Panc1 (cell line): ENCODE data around the gene CPZ. TPM values are rescaled to one million over a fixed set of nuclear protein-coding genes. Genes with fewer than 3 reads are reported as not detected.

ENCODE experiments used
- ATAC-seq: fragments of 200-7000 bp; cut with Tn5 transposase; 2 replicates; pipeline ENCODE4 v1.9.1; 2020; ENCODE audit warnings: mild to moderate bottlenecking, moderate library complexity
- BruUV-seq: library from RNA; stranded (reverse); fragments of 400-500 nt; replicated peaks from 2 replicates; lab custom pipeline; 2021; lab: Mats Ljungman, UMichigan
- CTCF ChIA-PET: fragments of 300-600 bp; sonication (Branson Sonifier 250); formaldehyde crosslinking; loops from one replicate; lab custom pipeline; 2022; ENCODE audit warnings: antibody characterized with exemption; lab: Charles Lee
- POLR2A ChIA-PET: fragments of 300-600 bp; sonication (Branson Sonifier 250); formaldehyde crosslinking; loops from one replicate; lab custom pipeline; 2022; ENCODE audit warnings: antibody characterized with exemption; lab: Charles Lee
- DNase-seq: peaks from one replicate; pipeline ENCODE4 v3.0.0-alpha.2; 2010; ENCODE audit warnings: low read depth, low spot score
- H3K27ac ChIP-seq: 2 replicates; pipeline ENCODE4 v1.5.1; 2011; ENCODE audit warnings: mild to moderate bottlenecking, low read length, inconsistent platforms
- H3K27me3 ChIP-seq: fragments of 200-500 bp; sonication (Bioruptor generic); 2 replicates; pipeline ENCODE4 v1.6.0; 2014; ENCODE audit warnings: low read length, inconsistent platforms; ENCODE audit not compliant: control insufficient read depth, insufficient read depth
- H3K36me3 ChIP-seq: fragments of 200-500 bp; sonication (Bioruptor generic); 2 replicates; pipeline ENCODE4 v1.5.1; 2014; ENCODE audit warnings: inconsistent platforms, mild to moderate bottlenecking, low read length, moderate library complexity; ENCODE audit not compliant: control insufficient read depth, insufficient read depth
- H3K4me1 ChIP-seq: 2 replicates; pipeline ENCODE4 v1.5.1; 2011; ENCODE audit warnings: inconsistent platforms, mild to moderate bottlenecking, low read length, moderate library complexity; ENCODE audit not compliant: control insufficient read depth, insufficient read depth
- H3K4me3 ChIP-seq, 2 experiments: 2 replicates each; pipeline ENCODE4 v1.5.1; 2011 to 2012; ENCODE audit warnings: low read depth in 2 of 2, low read length in 2 of 2, mild to moderate bottlenecking in 2 of 2, inconsistent platforms in 1 of 2, moderate library complexity in 1 of 2
- H3K9me3 ChIP-seq: fragments of 200-500 bp; sonication (Bioruptor generic); 2 replicates; pipeline ENCODE4 v1.5.1; 2014; ENCODE audit warnings: low read depth, mild to moderate bottlenecking, inconsistent platforms, low read length, moderate library complexity; ENCODE audit not compliant: control insufficient read depth, insufficient read depth
- CTCF ChIP-seq: fragments of 450-650 bp; IDR thresholded peaks from 2 replicates; pipeline ENCODE4 v1.5.1; 2017; ENCODE audit warnings: mild to moderate bottlenecking
- POLR2AphosphoS5 ChIP-seq: IDR thresholded peaks from 2 replicates; pipeline ENCODE4 v1.6.1; 2012; ENCODE audit warnings: mild to moderate bottlenecking, low read depth, low read length, moderate library complexity
- REST ChIP-seq, 2 experiments: IDR thresholded peaks; 2 replicates each; pipeline ENCODE4 v1.6.1; 2011 to 2012; ENCODE audit warnings: low read depth in 2 of 2, control low read depth in 1 of 2, low read length in 1 of 2, mild to moderate bottlenecking in 1 of 2, moderate library complexity in 1 of 2; ENCODE audit not compliant: insufficient read depth in 1 of 2
- SIN3A ChIP-seq: IDR thresholded peaks from 2 replicates; pipeline ENCODE4 v1.6.1; 2012; ENCODE audit warnings: low read depth, mild to moderate bottlenecking, low read length, moderate library complexity, borderline replicate concordance; ENCODE audit not compliant: insufficient read depth
- TCF7L2 ChIP-seq: IDR thresholded peaks from 2 replicates; pipeline ENCODE4 v1.6.1; 2011; ENCODE audit warnings: mild to moderate bottlenecking, low read depth, low read length, inconsistent platforms
- in situ Hi-C: cut with HindIII; loops from 2 replicates; pipeline ENCODE4 v1.10.0; 2016; ENCODE audit warnings: low sequenced_read_pairs, low pct_unique_long_range_greater_than_20kb
- intact Hi-C: fragments of 100-400 bp; cut with micrococcal nuclease; formaldehyde crosslinking; loops from one replicate; pipeline ENCODE4 v1.10.0; 2022; ENCODE audit not compliant: unreplicated experiment
- total RNA-seq: library from RNA; stranded (reverse); gene quantifications from one replicate; pipeline ENCODE4 v1.2.1, GENCODE V29; 2021; ENCODE audit not compliant: unreplicated experiment

The CPZ gene
- total RNA-seq, 1 experiment from 2014 or later, result 0.15 TPM

GRCh38 chr4:8587469-8588195 lies 4.9 kb upstream of the CPZ start:
- TF ChIP-seq SIN3A (no peak), CTCF (no peak)
- ATAC-seq (no peak), DNase-seq (no peak)
- Histone ChIP-seq H3K4me3 (no peak overlapping the region), H3K36me3 (no peaks in the 10 kb centered on the region), H3K9me3 (no peaks in the 10 kb centered on the region), H3K4me1 (no peaks in the 10 kb centered on the region), H3K27me3 (peaks cover 2% of the 10 kb centered on the region; the same call in 1 of the 2 replicates), H3K27ac (no peak overlapping the region)
- intact Hi-C loops (no loop called here), in situ Hi-C loops (no loop called here)
- POLR2A ChIA-PET, result no interaction called here
- BruUV-seq, result no TSS peak
- CTCF ChIA-PET, result no interaction called here

- intact Hi-C loops, result no loop called here
Measured at GRCh38 chr4:8588196-8588470, 4.4 kb upstream of the CPZ start.

More at GRCh38 chr4:8588196-8588470, 4.4 kb upstream of the CPZ start:
- POLR2A ChIA-PET, result no interaction called here
- Histone ChIP-seq H3K36me3 (no peaks in the 10 kb centered on the region), H3K9me3 (no peaks in the 10 kb centered on the region), H3K4me1 (no peaks in the 10 kb centered on the region), H3K27ac (no peak overlapping the region), H3K27me3 (peaks cover 2% of the 10 kb centered on the region; the same call in 1 of the 2 replicates), H3K4me3 (no peak overlapping the region)
- CTCF ChIA-PET, result no interaction called here
- no peak for TF ChIP-seq TCF7L2
- TF ChIP-seq REST (IDR thresholded peaks at IDR 0.05; ENCODE audit: insufficient read depth in 1 of 2, low read depth in 2 of 2, low read length in 1 of 2), result no peak
- TF ChIP-seq POLR2AphosphoS5, result no peak
- no peak for TF ChIP-seq SIN3A
- no peak for TF ChIP-seq CTCF
- ATAC-seq (no peak), DNase-seq (no peak)
- no TSS peak for BruUV-seq
- in situ Hi-C loops, result no loop called here
